NOMO-1 (cell line): Measurements from ENCODE around the gene RAB34.

Experiments
- DNase-seq, 2 experiments: peaks; one replicate each; lab custom pipeline; 2025; ENCODE audit not compliant: unreplicated experiment in 2 of 2; lab: John Stamatoyannopoulos, UW

Gene RAB34

GRCh38 chr17:28712705-28713415, 4.8 kb downstream of the RAB34 start:
- no peak for DNase-seq

- DNase-seq, result peak; percentile 61 to 72
These were observed 5.5 kb downstream of the RAB34 start for GRCh38 chr17:28712032-28712704.

GRCh38 chr17:28711723-28712031, 6.0 kb downstream of the RAB34 start, which contains the start of gene PROCA1:
Gene PROCA1 (minus strand): TSS chr17:28711888. CDS start chr17:28711660, 228 bp downstream.
- peak; percentile 22 to 40 for DNase-seq

GRCh38 chr17:28710861-28711722, 6.6 kb downstream of the RAB34 start:
- DNase-seq, result peak; percentile 80 to 92

- no peak for DNase-seq
These were observed 10.3 kb downstream of the RAB34 start for GRCh38 chr17:28707339-28707720.

- no peak for DNase-seq
These were observed 11.0 kb downstream of the RAB34 start for GRCh38 chr17:28706471-28707338.

- no peak for DNase-seq
These were observed 11.8 kb downstream of the RAB34 start for GRCh38 chr17:28705728-28706334.

- no peak for DNase-seq
These were observed 12.5 kb downstream of the RAB34 start for GRCh38 chr17:28705074-28705659.

- no peak for DNase-seq
These were observed 13.3 kb downstream of the RAB34 start for GRCh38 chr17:28704219-28704858.

- DNase-seq, result no peak
These were observed 14.0 kb downstream of the RAB34 start for GRCh38 chr17:28703552-28704218.

- no peak for DNase-seq
These were observed 14.9 kb downstream of the RAB34 start for GRCh38 chr17:28702752-28703150.

- no peak for DNase-seq
These were observed 15.5 kb downstream of the RAB34 start for GRCh38 chr17:28702026-28702751.

GRCh38 chr17:28700830-28701492, 16.7 kb downstream of the RAB34 start:
- DNase-seq, result no peak

GRCh38 chr17:28700278-28700677, 17.4 kb downstream of the RAB34 start:
- DNase-seq, result no peak

GRCh38 chr17:28698253-28698941, 19.3 kb downstream of the RAB34 start:
- peak; percentile 39 to 54 for DNase-seq

GRCh38 chr17:28693869-28694268, 23.8 kb downstream of the RAB34 start:
- no peak for DNase-seq

GRCh38 chr17:28689011-28689410, 28.7 kb downstream of the RAB34 start:
- DNase-seq, result no peak
